GM19025 (cell line): ENCODE measurements around the gene SLC24A4.

ENCODE experiments used
- ATAC-seq: cut with Tn5 transposase; IDR thresholded peaks from one replicate; pipeline ENCODE4 v1.9.1; 2021; ENCODE audit warnings: mild to moderate bottlenecking, low read depth, moderate library complexity; ENCODE audit not compliant: unreplicated experiment

Gene SLC24A4

GRCh38 chr14:92491782-92492181 is 168.8 kb downstream of the SLC24A4 start:
- no peak for ATAC-seq

GRCh38 chr14:92492258-92492657 is 169.3 kb downstream of the SLC24A4 start:
- no peak for ATAC-seq

GRCh38 chr14:92493024-92493423 is 170.1 kb downstream of the SLC24A4 start:
- ATAC-seq = no peak

- ATAC-seq = no peak
Measured at GRCh38 chr14:92493492-92493891, 170.5 kb downstream of the SLC24A4 start.

GRCh38 chr14:92494512-92494911 is 171.5 kb downstream of the SLC24A4 start:
- ATAC-seq = no peak

GRCh38 chr14:92495027-92495426 is 172.1 kb downstream of the SLC24A4 start:
- ATAC-seq = no peak

GRCh38 chr14:92496191-92496857 is 173.4 kb downstream of the SLC24A4 start:
- no peak for ATAC-seq

GRCh38 chr14:92497391-92497790 is 174.4 kb downstream of the SLC24A4 start:
- ATAC-seq = no peak

GRCh38 chr14:92499234-92499633 is 176.3 kb downstream of the SLC24A4 start:
- no peak for ATAC-seq

GRCh38 chr14:92500491-92500941 is 177.6 kb downstream of the SLC24A4 start:
- ATAC-seq = no peak

GRCh38 chr14:92501891-92502351 is 179.0 kb downstream of the SLC24A4 start:
- ATAC-seq = no peak

GRCh38 chr14:92502541-92503286 is 179.7 kb downstream of the SLC24A4 start:
- no peak for ATAC-seq

- ATAC-seq = no peak
Measured at GRCh38 chr14:92503756-92504491, 181.0 kb downstream of the SLC24A4 start.

GRCh38 chr14:92505826-92506225 is 182.9 kb downstream of the SLC24A4 start:
- no peak for ATAC-seq

GRCh38 chr14:92506231-92506630 is 183.3 kb downstream of the SLC24A4 start:
- ATAC-seq = no peak

- no peak for ATAC-seq
Measured at GRCh38 chr14:92507174-92507768, 184.3 kb downstream of the SLC24A4 start.

GRCh38 chr14:92510972-92511371 is 188.0 kb downstream of the SLC24A4 start:
- ATAC-seq = no peak

- ATAC-seq = no peak
Measured at GRCh38 chr14:92511453-92512238, 188.7 kb downstream of the SLC24A4 start.

- no peak for ATAC-seq
Measured at GRCh38 chr14:92512807-92513203, 189.8 kb downstream of the SLC24A4 start.
